NCI-H146 treated with DMSO at 0.1 percent for 48 hours (cell line): ENCODE measurements around the gene SLC23A1.
A peak's percentile ranks its signal among the peaks of the same experiment; 100 is the strongest.

Experiments used
- DNase-seq: peaks from one replicate; lab custom pipeline; 2025; ENCODE audit not compliant: unreplicated experiment; lab: John Stamatoyannopoulos, UW

The SLC23A1 gene

DNA sequence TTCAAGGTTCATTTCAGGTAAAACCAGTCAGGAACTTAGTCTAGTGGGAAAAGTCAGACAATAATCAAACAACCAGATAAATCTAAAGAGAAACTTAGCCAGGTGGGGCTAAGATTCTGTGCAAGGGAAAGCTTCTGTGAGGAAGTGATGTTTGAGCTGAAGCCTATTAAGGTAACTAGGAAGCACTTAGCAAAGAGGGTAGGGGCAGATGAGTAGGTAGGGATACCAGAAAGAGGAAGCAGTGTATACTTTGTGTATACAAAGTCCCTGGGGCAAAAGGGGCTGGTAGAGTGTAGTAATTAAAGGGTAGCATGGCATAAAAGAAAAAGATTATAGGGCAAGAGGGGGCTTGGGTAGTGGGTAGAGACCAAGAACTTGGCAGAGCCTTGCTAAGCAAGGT is 24.4 kb upstream of the SLC23A1 start:
- DNase-seq: no peak

GRCh38 chr5:139406963-139407362 is 23.9 kb upstream of the SLC23A1 start:
- DNase-seq: no peak

GRCh38 chr5:139404484-139404840 is 21.4 kb upstream of the SLC23A1 start:
- no peak for DNase-seq

DNA sequence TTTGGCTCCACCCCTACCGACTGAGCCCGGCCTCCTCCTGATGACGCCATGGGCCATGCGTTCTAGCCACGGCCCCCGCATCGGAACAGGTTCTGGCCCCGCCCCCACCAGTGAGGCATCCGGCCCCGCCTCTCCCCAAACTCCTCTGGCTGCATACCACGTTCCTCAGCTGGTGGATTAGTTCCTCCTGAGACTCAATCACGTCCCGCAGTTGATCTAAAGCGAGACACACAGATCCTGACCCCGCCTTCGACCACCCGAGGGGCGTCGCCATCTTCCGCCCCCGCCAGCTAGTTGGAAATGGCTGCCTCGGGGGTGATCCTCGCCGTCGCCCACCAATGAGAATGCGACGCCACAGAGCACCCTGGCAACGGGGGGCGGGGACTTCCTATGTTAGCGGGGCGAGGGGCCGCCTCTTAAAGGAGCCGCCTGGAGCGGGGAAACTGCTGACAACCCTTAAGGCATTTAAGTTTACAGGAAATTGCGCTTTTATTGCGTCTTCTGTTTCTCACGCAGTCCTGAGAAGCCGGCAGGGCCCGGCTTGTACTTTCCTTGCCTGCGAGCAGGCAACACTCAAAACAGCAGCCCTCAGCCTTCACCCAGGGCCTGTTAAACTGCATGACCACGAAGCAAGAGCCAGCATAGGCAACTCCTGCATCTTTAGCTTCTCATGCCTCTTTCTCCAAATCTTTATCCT is 20.8 kb upstream of the SLC23A1 start, which contains the start of gene SPATA24:
Gene SPATA24 (minus strand): TSS at position 303 of the 697 bp plus-strand sequence. CDS start 29 bp downstream, at position 274.
- peak; percentile 79 for DNase-seq

- DNase-seq: no peak
These were observed 20.3 kb upstream of the SLC23A1 start for GRCh38 chr5:139403418-139403786.

DNA sequence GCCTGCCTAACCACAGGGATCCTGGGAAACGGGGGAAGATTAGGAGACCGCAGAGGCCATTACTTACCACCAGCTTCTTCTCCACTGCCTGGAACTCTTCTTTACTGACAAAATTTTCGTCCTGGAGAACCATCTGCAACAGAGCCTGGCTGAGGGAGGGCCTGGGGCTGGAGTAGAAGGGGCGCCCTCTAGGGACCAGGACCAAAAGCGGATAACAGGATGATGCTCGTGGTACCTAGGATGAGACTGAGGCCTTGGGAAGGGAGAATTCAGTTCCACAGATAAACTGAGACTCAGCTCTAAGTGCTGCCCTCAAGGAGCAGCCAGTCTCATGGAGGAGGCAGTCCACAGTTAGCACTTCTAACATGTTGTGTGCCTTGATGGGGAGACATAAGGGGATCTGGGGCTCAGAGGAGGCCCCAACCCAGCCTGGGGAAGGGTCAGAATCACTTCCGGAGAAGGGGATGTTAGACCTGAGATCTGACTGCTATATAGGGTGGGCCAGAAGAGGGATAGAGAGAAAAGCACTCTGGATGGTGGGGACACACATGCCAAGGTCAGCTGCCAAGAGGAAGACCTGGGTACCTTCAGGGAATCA is 19.6 kb upstream of the SLC23A1 start:
- no peak for DNase-seq

DNA sequence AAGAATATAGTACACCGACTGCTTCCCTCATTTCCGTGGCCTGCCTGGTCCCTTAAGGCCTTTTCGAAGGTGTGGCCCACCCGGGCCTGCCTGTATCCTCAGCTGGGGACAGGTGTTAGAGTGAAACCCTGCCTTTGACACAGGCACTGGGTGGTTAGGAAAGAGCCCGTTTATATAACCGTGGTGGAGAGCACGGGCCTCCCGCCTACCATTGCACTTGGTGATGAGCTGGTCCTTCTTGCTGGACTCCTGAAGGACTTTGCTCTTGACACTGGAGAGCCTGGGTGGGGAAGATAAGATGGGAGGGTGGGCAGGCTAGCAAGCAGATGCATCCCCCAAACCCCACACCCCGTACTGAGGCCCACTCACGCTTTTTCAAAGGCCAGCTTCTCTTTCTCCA is 18.4 kb upstream of the SLC23A1 start:
- DNase-seq: no peak

- DNase-seq: no peak
These were observed 16.5 kb upstream of the SLC23A1 start for GRCh38 chr5:139399501-139400121.

DNA sequence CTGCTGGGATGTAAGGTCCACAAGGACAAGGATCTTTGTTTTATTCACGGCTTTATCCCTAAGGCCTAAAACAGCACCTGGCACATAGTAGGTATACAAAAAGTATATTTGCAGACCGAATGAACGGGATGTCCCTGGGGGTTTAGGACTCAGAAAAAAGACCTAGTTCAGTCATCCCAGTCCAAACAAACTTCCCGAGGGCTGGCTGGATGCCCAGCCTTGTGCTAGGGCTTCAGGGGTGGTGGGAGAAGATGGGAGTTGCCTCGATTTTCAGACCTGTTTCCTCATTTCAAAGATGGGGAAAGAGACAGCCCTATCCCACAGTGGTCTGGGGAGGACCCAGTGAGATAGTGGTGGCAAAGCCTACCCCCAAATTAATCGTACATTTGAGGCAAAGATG is 14.8 kb upstream of the SLC23A1 start:
- no peak for DNase-seq

DNA sequence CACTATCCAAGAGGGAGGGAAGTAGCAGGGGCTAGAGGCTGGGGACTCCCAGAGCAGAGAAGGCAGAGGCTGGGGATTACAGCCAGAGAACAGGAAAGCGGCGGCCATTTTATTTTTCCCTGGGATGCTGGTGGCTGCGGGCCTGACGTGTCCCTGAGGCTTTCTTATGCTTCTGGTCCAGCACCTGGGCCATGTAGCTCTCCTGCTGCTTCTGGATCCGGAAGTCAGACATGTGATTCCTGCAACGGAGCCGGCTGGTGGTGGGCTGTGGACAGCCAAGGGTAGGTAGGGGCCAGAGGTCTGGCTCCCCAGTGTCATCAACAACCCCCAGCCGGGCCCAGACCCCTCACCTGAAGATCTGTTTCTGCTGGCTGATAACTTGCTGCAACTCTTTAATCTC is 13.6 kb upstream of the SLC23A1 start:
- DNase-seq: no peak

- DNase-seq: no peak
These were observed 12.9 kb upstream of the SLC23A1 start for GRCh38 chr5:139395844-139396640.

- no peak for DNase-seq
These were observed 11.8 kb upstream of the SLC23A1 start, which contains the start of gene PROB1 for GRCh38 chr5:139394654-139395566. Gene PROB1, minus strand, starts transcription at chr5:139395104. Its CDS starts 23 bp downstream, at chr5:139395081.

DNA sequence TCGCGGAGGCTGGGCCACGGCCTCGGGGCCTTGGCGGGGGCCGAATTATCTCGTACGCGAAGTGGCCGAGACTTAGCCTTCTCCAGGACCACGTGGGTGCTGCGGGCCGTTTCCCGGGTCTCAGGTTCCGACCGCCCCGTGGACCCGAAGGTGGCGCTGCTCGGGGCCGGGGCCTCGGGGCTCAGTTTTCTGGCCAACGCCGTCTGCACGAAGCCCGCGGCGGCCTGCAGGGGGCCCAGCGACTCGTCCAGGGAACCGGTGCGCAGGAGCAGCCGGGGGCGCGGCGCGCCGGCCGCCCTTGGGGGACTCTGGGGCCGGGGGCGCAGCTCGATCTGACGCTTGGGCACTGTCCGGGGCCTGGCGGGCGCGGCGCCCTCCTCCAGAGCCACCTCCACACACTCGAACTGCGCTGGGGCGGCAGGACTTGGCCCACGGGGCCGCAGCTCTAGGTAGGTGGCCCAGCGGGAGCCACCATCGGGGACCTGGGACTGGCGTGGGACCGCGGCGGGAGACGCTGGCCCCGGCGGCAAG is 11.1 kb upstream of the SLC23A1 start:
- no peak for DNase-seq

DNA sequence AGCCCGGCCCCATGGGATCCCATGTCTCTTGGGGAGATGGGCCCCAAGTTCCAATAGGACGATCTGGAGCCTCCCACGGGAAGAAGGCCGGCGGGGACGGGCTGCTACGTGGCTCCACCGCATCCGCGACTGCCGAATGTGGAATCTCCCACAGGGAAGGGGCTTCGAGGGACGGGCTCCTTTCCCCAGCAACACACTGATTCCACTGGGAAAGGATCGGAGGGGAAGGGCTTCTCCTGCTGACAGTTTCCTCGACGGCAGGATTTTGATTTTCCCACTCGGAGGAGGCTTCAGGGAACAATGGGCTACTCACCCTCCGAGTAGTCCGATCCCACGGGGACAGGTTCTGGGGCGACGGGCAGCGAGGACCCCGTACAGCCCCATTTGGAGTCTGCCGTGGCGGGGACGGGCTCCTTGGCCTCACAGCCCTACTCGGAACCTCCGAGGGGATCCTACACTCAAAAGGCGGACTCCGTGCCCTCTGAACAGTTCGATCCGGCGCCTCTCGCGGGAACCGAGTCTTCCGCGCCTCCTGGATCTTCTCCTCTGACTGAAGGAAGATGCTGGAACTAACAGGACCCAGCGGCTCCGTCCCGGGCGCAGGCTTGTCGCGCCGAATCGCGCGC is 10.5 kb upstream of the SLC23A1 start:
- no peak for DNase-seq

DNA sequence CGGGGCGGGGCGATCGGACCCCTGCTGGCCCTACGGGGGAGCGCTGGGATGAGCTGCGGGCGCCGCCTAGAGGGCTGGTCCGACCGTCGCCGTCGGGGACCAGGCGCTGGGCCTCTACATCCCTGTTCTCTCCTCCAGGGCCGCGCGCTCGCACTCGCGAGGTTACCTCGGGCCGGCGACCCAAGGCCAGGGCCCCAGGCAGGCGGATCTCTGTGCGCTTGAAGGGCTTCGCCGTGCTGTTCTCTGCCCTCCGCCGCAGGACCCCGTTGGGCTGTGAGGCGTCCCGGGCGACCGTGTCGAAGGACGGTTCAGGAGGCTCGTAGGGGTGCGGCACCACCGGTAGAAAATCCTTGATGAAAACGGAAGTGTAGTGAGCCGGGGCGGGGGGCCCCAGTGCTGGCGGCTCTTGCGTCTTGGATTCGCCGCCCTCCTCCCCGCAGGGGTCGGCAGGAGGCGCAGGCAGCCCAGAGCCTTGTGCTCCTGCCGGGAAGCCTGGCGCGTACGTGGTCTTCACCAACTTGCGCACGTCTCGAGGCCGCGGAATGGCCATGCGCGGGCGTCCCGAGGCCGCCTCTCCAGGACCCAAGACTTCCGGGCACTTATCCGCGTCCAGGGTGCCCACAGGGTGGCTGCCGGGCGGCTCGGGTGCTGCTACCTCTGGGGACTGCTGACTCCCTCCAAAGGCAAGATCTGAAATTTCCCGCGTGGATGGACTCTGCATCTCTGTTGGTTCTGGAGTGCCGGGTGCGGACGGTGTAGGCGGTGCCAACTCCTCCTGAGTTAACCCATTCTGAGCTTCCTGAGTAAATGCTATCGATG is 9.8 kb upstream of the SLC23A1 start:
- DNase-seq: peak; percentile 29

- DNase-seq: no peak
These were observed 9.2 kb upstream of the SLC23A1 start for GRCh38 chr5:139392324-139392677.

DNA sequence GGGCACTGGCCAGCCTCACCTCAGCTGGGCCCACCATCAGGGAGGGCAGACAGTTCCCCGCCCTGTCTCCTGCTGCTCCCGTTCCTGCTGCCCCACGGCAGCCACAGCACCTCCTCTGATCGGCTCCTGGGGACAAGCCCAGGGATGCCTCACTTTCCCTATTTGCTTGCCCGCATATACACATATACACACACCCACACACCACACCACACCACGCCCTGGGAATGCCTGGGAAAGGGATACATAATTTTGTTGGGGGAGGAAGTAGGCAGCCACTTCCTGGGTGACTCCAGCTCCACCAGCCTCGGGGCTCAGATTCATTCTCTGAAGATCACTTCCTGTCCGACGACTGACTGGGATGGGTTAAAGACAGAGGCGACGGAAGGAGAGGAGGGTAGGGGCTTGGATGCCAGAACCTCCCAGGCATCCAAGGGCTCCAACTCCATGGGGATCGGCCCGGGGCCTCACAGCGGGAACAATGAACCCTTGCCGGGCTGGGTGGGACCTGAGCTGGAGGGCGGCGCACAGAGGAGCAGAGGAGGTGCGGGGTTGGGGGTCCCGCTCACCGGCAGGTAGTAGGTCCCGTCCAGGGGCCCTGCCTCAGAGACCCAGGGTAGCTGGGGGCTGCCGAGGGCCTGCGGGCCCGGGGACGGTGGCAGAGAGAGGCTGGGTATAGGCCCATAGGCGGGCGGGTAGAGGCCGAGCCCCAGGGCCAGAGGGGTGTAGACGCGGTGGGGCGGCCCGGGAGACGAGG is 8.7 kb upstream of the SLC23A1 start:
- no peak for DNase-seq
